Prostate gland (tissue), 2 donors: Measurements from ENCODE around the gene ERRFI1. TPM values are rescaled to one million over a fixed set of nuclear protein-coding genes. Genes with fewer than 3 reads are reported as not detected.
A peak's percentile ranks its signal among the peaks of the same experiment; 100 is the strongest.

Experiments used
- DNase-seq: peaks from one replicate; pipeline ENCODE4 v3.0.0-alpha.2; 2019; ENCODE audit warnings: low spot score
- H3K27ac ChIP-seq, 2 donors: fragments of 200-600 bp; sonication (generic); 2 replicates each; pipeline ENCODE4 v1.5.1; 2017 to 2019
- H3K27me3 ChIP-seq: fragments of 200-600 bp; sonication (generic); replicated peaks from 2 replicates; pipeline ENCODE4 v1.5.1; 2019; ENCODE audit not compliant: insufficient read depth
- H3K36me3 ChIP-seq, 2 donors: fragments of 200-600 bp; sonication (generic); 1 replicate in 1 of 2; 2 replicates in 1 of 2; pipeline versions ENCODE4 v1.5.1 to v1.8.1; 2017 to 2019
- H3K4me1 ChIP-seq: fragments of 200-600 bp; sonication (generic); replicated peaks from 2 replicates; pipeline ENCODE4 v1.5.1; 2019
- H3K4me3 ChIP-seq, 2 donors: fragments of 200-600 bp; sonication (generic); 2 replicates each; pipeline ENCODE4 v1.5.1; 2017 to 2019
- H3K9me3 ChIP-seq: fragments of 200-600 bp; sonication (generic); 2 replicates; pipeline ENCODE4 v1.5.1; 2017
- POLR2A ChIP-seq: fragments of 450-650 bp; IDR thresholded peaks from one replicate; pipeline ENCODE4 v1.6.1; 2016; ENCODE audit warnings: antibody characterized with exemption, mild to moderate bottlenecking
- POLR2AphosphoS5 ChIP-seq: sonication (generic); formaldehyde crosslinking; IDR thresholded peaks from one replicate; pipeline ENCODE4 v1.6.1; 2017; ENCODE audit warnings: antibody characterized with exemption
- WGBS: methylation state at CpG from one replicate; pipeline ENCODE4 v1.1.5; 2018; 5-methylcytosine and 5-hydroxymethylcytosine counted together
- intact Hi-C: fragments of 100-400 bp; cut with DNase I; formaldehyde crosslinking; loops from one replicate; pipeline ENCODE4 v1.14.2; 2022
- total RNA-seq, 2 donors: library from RNA; depleted of rRNA; stranded (reverse); fragments of >200 nt; gene quantifications; one replicate each; pipeline ENCODE4 v1.1.0, GENCODE V29; 2016
- TF ChIP-seq, protein P1 (sequence below), 4 experiments: fragments of 200-600 bp in 2 of 4; fragments of 450-650 bp in 2 of 4; sonication (generic) in 2 of 4; IDR thresholded peaks; 1 replicate in 3 of 4; 2 replicates in 1 of 4; pipeline ENCODE4 v1.5.1; 2016 to 2019; ENCODE audit warnings: antibody characterized with exemption in 4 of 4, mild to moderate bottlenecking in 2 of 4, moderate library complexity in 2 of 4

Gene ERRFI1
- total RNA-seq, 2 donors from 2014 or later: 58.1 to 60.4 TPM

DNA sequence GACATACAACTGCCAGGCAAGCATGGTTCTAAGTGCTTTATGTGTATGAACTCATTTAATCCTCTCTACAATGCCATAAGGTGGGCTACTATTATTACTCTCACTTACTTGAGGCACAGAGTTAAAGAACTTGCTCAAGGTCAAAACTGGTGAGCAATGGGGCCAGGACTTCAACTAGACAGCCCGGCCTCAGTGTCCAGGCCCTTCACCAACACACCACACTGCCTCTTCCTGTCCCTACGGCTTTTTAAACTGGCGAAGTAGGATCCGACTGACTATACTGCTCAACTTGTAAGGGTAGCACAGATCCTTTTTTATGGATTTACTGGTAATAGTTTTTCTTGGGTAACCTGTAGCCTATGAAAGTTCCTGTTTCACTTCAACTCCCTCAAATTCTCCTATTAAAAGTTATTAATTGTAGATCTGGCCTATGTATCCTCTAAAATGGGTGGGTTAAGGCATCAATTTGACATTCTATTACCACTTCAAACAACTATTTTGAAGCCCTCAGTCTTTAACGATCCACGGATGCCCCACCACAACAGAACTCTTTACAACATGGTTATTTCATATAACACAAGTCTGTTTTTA, 4.3 kb downstream of the ERRFI1 start:
- WGBS: 71% methylated on average over 6 of the region's 6 CpGs
- intact Hi-C loops: no loop called here

DNA sequence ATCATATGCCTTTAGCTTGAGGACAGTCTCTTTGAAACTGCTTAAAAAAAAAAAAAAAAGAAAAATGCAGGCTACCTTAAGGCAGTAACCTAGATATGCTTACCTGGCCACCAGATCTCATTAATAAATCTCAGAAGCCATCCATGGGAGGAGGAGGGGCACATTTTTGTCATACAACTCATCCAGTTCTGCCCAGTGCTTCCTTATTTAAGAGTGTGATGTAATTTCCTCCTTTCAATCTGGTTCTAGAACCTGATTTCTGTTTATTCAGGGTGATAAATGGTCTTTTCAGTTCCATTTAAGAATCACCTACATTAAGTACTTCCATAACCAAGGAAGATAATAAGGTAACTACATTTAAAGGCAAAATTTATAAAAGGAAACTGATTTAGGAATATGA, 6.1 kb downstream of the ERRFI1 start:
- H3K4me1 ChIP-seq: peaks cover 28% of the 10 kb centered on the region
- intact Hi-C loops: no loop called here
- DNase-seq: peak; percentile 69
- no peaks in the 10 kb centered on the region for H3K27me3 ChIP-seq
- no peaks in the 10 kb centered on the region for H3K9me3 ChIP-seq
- H3K27ac ChIP-seq: peak overlapping the region; percentile 13 to 94
- no peaks in the 10 kb centered on the region for H3K36me3 ChIP-seq
- H3K4me3 ChIP-seq: no peak overlapping the region
- peak; percentile 85 for TF ChIP-seq POLR2AphosphoS5
- TF ChIP-seq, protein P1, sequence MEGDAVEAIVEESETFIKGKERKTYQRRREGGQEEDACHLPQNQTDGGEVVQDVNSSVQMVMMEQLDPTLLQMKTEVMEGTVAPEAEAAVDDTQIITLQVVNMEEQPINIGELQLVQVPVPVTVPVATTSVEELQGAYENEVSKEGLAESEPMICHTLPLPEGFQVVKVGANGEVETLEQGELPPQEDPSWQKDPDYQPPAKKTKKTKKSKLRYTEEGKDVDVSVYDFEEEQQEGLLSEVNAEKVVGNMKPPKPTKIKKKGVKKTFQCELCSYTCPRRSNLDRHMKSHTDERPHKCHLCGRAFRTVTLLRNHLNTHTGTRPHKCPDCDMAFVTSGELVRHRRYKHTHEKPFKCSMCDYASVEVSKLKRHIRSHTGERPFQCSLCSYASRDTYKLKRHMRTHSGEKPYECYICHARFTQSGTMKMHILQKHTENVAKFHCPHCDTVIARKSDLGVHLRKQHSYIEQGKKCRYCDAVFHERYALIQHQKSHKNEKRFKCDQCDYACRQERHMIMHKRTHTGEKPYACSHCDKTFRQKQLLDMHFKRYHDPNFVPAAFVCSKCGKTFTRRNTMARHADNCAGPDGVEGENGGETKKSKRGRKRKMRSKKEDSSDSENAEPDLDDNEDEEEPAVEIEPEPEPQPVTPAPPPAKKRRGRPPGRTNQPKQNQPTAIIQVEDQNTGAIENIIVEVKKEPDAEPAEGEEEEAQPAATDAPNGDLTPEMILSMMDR (IDR thresholded peaks at IDR 0.05): no peak

More for the DNA sequence above, 4.3 kb downstream of the ERRFI1 start:
- Histone ChIP-seq H3K27me3 (no peaks in the 10 kb centered on the region), H3K36me3 (no peaks in the 10 kb centered on the region), H3K4me1 (peaks cover 13% of the 10 kb centered on the region), H3K9me3 (no peaks in the 10 kb centered on the region), H3K4me3 (no peak overlapping the region), H3K27ac (peak overlapping the region; percentile 60 to 94)
- no peak for DNase-seq
- no peak for TF ChIP-seq POLR2AphosphoS5
- no peak for TF ChIP-seq POLR2A
- TF ChIP-seq, protein P1 (IDR thresholded peaks at IDR 0.05): no peak

DNA sequence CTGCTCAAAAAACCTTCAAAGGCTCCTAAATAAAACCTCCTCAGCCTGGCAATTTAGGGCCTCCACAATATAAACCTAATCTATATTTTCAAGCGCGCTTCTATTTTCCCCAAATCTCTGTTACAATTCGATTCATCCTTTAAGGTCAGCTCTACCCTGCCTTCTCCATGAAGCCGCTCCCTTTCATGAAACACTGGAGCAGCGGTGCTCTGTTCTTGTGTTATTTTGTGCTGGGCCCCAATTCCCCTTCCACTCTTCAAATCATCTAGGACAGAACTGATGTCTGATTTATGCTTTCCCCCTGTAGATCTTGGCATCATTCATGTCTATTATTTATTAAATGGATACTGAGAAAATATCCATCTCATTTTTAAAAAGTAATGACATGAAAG, 6.9 kb downstream of the ERRFI1 start:
- Histone ChIP-seq H3K27ac (peak overlapping the region; percentile 13 to 94), H3K36me3 (no peaks in the 10 kb centered on the region), H3K4me1 (peaks cover 28% of the 10 kb centered on the region), H3K9me3 (no peaks in the 10 kb centered on the region), H3K4me3 (no peak overlapping the region), H3K27me3 (no peaks in the 10 kb centered on the region)
- WGBS: 86% methylated on average over 5 of the region's 5 CpGs
- TF ChIP-seq POLR2A: no peak
- no peak for TF ChIP-seq POLR2AphosphoS5
- TF ChIP-seq, protein P1 (IDR thresholded peaks at IDR 0.05): no peak
- DNase-seq: no peak
- intact Hi-C loops: loop anchor here (5.0 kb wide), 1 partner anchor 37 kb away; no protein-coding TSS in a partner anchor

DNA sequence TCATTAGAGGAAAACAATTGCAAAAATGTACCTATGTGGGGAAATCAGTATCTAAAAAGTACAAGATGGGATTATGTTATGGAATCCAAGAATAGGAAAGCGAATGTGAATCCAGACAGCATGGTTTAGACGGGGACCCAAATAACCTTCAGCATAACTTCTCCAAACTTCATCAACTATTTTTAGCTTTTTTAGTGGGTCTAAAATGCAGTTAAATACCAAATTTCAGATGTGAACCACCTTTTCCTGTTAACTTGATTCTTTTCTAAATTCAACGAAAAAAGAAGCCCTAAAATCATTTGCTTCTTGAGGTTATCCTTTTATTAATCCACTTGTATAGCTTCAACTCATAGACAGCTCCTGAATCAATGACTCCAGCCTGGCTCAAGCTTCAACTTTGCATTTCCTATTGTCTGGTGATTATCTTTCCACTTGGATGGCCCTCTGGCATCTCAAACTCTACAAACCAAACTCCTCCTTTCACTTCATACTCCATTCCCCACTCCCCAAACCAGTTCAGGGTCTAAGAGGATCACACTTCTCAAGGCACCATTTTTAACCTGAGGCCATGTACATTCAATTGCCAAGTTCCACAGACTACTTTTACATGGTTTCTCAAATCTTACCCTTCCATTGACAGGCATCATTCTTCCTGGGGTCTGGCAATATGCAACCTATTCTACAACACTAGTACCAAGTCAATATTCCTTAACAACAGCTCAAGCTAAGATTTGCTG, 7.4 kb downstream of the ERRFI1 start:
- intact Hi-C loops: loop anchor here (5.0 kb wide), 1 partner anchor 36 kb away; no protein-coding TSS in a partner anchor

More for the DNA sequence above, 7.4 kb downstream of the ERRFI1 start:
- 57% methylated on average over 3 of the region's 3 CpGs for WGBS
- Histone ChIP-seq H3K4me1 (peaks cover 28% of the 10 kb centered on the region), H3K9me3 (no peaks in the 10 kb centered on the region), H3K36me3 (peaks cover 0 to 5% of the 10 kb centered on the region in 2 donors), H3K4me3 (no peak overlapping the region), H3K27me3 (no peaks in the 10 kb centered on the region), H3K27ac (peak overlapping the region; percentile 61 to 94)
- DNase-seq: no peak
- TF ChIP-seq, protein P1 (IDR thresholded peaks at IDR 0.05): no peak
- no peak for TF ChIP-seq POLR2A
- TF ChIP-seq POLR2AphosphoS5: no peak
